RWPE2 (cell line): ENCODE results near the gene PODXL.
A peak's percentile ranks its signal among the peaks of the same experiment; 100 is the strongest.

ENCODE experiments used
- ATAC-seq: fragments of 200-7000 bp; cut with Tn5 transposase; 3 replicates; pipeline ENCODE4 v1.9.1; 2021; ENCODE audit warnings: low read depth
- DNase-seq: peaks from one replicate; pipeline ENCODE4 v3.0.0-alpha.2; 2020; ENCODE audit warnings: low spot score
- H3K27ac ChIP-seq: fragments of 450-650 bp; 2 replicates; pipeline ENCODE4 v1.5.1; 2017; ENCODE audit warnings: mild to moderate bottlenecking; ENCODE audit not compliant: poor library complexity, severe bottlenecking
- H3K27me3 ChIP-seq: fragments of 250-450 bp; sonication (Bioruptor Pico); 2 replicates; pipeline ENCODE4 v1.5.1; 2021; ENCODE audit warnings: mild to moderate bottlenecking, moderate library complexity; ENCODE audit not compliant: insufficient read depth, poor library complexity, severe bottlenecking
- H3K36me3 ChIP-seq: fragments of 250-450 bp; sonication (Bioruptor Pico); 2 replicates; pipeline ENCODE4 v1.5.1; 2020; ENCODE audit warnings: low read depth, mild to moderate bottlenecking, moderate library complexity
- H3K4me1 ChIP-seq: fragments of 250-450 bp; sonication (Bioruptor Pico); 2 replicates; pipeline ENCODE4 v1.5.1; 2021; ENCODE audit warnings: mild to moderate bottlenecking, moderate library complexity; ENCODE audit not compliant: insufficient read depth, poor library complexity, severe bottlenecking
- H3K4me3 ChIP-seq: fragments of 250-450 bp; sonication (Bioruptor Pico); 2 replicates; pipeline ENCODE4 v1.5.1; 2021; ENCODE audit warnings: mild to moderate bottlenecking, moderate library complexity; ENCODE audit not compliant: severe bottlenecking
- H3K9me3 ChIP-seq: fragments of 250-450 bp; sonication (Bioruptor Pico); 2 replicates; pipeline ENCODE4 v1.5.1; 2021; ENCODE audit warnings: mild to moderate bottlenecking, moderate library complexity; ENCODE audit not compliant: severe bottlenecking
- TF ChIP-seq, protein P1 (sequence below): fragments of 450-650 bp; IDR thresholded peaks from one replicate; pipeline ENCODE4 v1.5.1; 2017; ENCODE audit warnings: mild to moderate bottlenecking, moderate library complexity; ENCODE audit not compliant: poor library complexity, severe bottlenecking

The PODXL gene

DNA sequence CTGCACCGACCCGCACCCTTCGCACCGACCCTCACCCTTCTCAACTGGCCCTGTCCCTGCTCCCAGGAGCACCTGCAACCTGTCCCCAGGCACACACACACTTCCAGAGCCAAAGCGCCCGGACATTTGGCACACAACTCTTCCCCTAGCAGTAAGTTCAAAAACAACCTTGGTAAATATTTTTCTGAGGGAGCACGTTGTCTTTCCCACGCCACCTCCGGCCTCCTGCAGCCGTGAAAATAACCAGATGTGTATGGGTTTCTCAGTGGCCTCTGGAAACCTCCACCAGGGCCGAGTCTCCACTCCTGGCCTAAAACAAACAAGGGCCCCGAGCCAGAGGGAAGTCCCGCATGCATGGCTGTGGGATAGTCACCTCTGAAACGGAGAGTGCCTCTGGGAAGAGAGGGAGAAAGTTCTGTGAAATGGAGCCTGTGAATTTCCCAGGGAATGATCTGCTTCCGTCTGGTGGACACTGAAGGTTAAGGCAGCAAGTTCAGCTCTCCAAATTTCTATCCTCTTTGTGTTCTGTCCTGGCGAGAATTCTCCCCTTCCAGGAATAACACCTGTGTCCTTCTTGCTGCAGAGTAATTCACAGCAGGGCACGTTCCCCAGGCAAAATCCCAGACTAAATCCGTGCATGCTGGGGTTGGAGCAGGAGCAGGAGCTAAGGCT lies 15.8 kb downstream of the PODXL start:
- no peak for DNase-seq
- no peaks in the 10 kb centered on the region for H3K9me3 ChIP-seq
- H3K4me3 ChIP-seq = no peak overlapping the region

DNA sequence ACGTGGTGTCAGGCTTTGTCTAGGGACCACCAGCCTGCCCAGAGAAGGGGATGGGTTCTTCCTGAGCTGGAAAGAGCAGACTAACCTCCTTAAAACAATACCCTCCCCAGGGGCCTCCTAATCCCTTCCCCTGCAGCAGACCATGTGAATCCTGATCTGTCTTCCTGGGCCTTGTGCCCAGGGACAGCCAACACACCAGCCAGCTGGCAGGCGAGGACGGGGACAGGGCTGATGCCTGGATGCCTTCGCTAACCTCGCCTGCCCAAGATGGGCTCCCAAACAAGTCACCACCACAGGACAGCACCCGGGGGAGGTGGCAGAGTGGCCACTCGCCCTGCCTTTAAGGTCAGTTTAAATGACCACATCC lies 17.6 kb downstream of the PODXL start:
- DNase-seq = no peak
- TF ChIP-seq, protein P1, sequence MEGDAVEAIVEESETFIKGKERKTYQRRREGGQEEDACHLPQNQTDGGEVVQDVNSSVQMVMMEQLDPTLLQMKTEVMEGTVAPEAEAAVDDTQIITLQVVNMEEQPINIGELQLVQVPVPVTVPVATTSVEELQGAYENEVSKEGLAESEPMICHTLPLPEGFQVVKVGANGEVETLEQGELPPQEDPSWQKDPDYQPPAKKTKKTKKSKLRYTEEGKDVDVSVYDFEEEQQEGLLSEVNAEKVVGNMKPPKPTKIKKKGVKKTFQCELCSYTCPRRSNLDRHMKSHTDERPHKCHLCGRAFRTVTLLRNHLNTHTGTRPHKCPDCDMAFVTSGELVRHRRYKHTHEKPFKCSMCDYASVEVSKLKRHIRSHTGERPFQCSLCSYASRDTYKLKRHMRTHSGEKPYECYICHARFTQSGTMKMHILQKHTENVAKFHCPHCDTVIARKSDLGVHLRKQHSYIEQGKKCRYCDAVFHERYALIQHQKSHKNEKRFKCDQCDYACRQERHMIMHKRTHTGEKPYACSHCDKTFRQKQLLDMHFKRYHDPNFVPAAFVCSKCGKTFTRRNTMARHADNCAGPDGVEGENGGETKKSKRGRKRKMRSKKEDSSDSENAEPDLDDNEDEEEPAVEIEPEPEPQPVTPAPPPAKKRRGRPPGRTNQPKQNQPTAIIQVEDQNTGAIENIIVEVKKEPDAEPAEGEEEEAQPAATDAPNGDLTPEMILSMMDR = no peak

More for the DNA sequence above, 15.8 kb downstream of the PODXL start:
- no peak for ATAC-seq
- peaks cover 15% of the 10 kb centered on the region for H3K4me1 ChIP-seq
- H3K27me3 ChIP-seq = no peaks in the 10 kb centered on the region
- H3K36me3 ChIP-seq = no peaks in the 10 kb centered on the region
- TF ChIP-seq, protein P1 = no peak
- H3K27ac ChIP-seq = no peak overlapping the region

DNA sequence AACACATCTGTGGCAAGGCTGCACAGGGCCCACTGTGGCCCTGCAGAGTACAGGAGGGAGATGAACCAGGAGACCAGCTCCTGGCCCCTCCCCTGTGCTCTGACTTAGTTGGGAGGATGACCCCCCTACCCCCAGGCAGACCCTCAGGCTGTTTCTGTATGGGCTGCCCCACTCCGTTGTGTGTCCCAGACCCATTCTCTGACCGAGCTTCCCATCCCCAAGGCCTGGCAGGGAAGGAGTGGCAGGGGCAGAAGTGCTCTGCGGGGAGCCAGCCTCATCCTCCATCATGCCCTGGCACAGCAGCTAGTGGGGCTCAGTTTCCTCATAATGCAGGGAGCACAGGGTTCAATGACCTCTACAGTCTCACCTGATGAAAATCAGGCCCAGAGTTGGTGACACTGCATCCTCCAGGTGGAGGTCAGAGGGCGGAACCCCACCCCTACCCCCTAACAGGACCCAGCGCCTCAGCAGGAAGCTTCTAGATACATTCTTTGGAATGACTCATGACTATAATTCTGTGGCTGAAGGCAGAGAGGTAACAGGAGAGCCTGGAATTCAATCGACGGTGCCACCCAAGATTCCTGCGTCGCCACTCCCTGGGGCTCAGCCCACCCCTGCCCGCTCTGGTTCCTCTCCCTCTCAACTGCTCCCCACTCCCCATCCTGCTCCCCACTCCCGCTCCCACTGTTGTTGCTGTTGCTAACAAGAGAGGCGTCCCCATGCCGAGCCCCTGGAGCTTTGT lies 18.2 kb downstream of the PODXL start:
- DNase-seq (no peak), ATAC-seq (peak; percentile 98)
- Histone ChIP-seq H3K27me3 (no peaks in the 10 kb centered on the region), H3K27ac (peak overlapping the region; percentile 79), H3K36me3 (no peaks in the 10 kb centered on the region), H3K4me3 (no peak overlapping the region), H3K9me3 (no peaks in the 10 kb centered on the region), H3K4me1 (peaks cover 15% of the 10 kb centered on the region)
- TF ChIP-seq, protein P1 = no peak

More for the DNA sequence above, 17.6 kb downstream of the PODXL start:
- Histone ChIP-seq H3K27me3 (no peaks in the 10 kb centered on the region), H3K4me1 (peaks cover 15% of the 10 kb centered on the region), H3K4me3 (no peak overlapping the region), H3K36me3 (no peaks in the 10 kb centered on the region), H3K27ac (peak overlapping the region; percentile 79), H3K9me3 (no peaks in the 10 kb centered on the region)
- no peak; the same call in 2 of the 3 replicates for ATAC-seq

DNA sequence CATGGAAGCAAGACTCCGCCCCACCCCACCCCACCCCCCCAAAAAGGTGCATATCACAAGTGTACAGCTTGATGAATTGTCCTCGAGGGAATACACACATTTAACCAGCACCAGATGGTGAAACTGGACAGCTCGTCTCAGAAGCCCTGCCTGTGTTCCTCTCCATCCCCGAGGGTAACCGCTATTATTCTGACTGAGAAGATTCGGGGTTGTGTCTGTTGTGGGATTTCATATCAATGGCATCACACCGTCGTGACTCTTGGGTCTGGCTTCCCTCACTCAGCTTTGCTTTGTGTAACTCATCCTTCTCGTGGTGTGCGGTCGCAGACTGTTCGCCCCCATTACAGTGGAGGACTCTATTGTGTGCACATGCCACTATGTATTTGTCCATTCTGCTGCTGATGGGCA lies 18.9 kb downstream of the PODXL start:
- no peaks in the 10 kb centered on the region for H3K36me3 ChIP-seq
- DNase-seq = no peak
- H3K27me3 ChIP-seq = no peaks in the 10 kb centered on the region
- H3K4me1 ChIP-seq = peaks cover 15% of the 10 kb centered on the region
- peak overlapping the region; percentile 79 for H3K27ac ChIP-seq
- ATAC-seq = no peak
- no peaks in the 10 kb centered on the region for H3K9me3 ChIP-seq
- TF ChIP-seq, protein P1 = no peak
- no peak overlapping the region for H3K4me3 ChIP-seq
